KMS-11 (cell line): Measurements from ENCODE around the gene RBM38.
"Not testable (repeated sequence)": the region's sequence is repeated elsewhere in the genome, so short reads cannot be mapped to it uniquely, and the experiment has no call there.

Source experiments
- H2AFZ ChIP-seq: fragments of 200-600 bp; sonication (generic); 2 replicates; pipeline ENCODE4 v1.6.1; 2016; ENCODE audit warnings: antibody characterized with exemption, mixed run types, low read depth
- H3K27ac ChIP-seq: fragments of 200-600 bp; sonication (generic); 2 replicates; pipeline ENCODE4 v1.6.1; 2016; ENCODE audit warnings: mild to moderate bottlenecking, mixed run types
- H3K27me3 ChIP-seq: fragments of 200-600 bp; sonication (generic); 2 replicates; pipeline ENCODE4 v1.6.1; 2017; ENCODE audit warnings: mild to moderate bottlenecking, low read depth, mixed run types, moderate library complexity; ENCODE audit not compliant: insufficient read depth
- H3K36me3 ChIP-seq: fragments of 200-600 bp; sonication (generic); 2 replicates; pipeline ENCODE4 v1.6.1; 2017; ENCODE audit warnings: mild to moderate bottlenecking, mixed run types; ENCODE audit not compliant: insufficient read depth
- H3K4me1 ChIP-seq: fragments of 200-600 bp; sonication (generic); 2 replicates; pipeline ENCODE4 v1.6.1; 2016; ENCODE audit warnings: mild to moderate bottlenecking, low read depth, mixed run types; ENCODE audit not compliant: poor library complexity, severe bottlenecking
- H3K4me2 ChIP-seq: fragments of 200-600 bp; sonication (generic); 2 replicates; pipeline ENCODE4 v1.7.0; 2016; ENCODE audit warnings: mild to moderate bottlenecking, mixed run types
- H3K4me3 ChIP-seq: fragments of 200-600 bp; sonication (generic); IDR thresholded peaks from 2 replicates; pipeline ENCODE4 v1.6.1; 2017; ENCODE audit warnings: low read depth, low read length, mixed read lengths; ENCODE audit not compliant: insufficient read depth
- H3K79me2 ChIP-seq: fragments of 200-600 bp; sonication (generic); 2 replicates; pipeline ENCODE4 v1.6.1; 2016; ENCODE audit warnings: low read depth, mixed run types; ENCODE audit not compliant: insufficient read depth
- H3K9ac ChIP-seq: fragments of 200-600 bp; sonication (generic); 2 replicates; pipeline ENCODE4 v1.6.1; 2016; ENCODE audit warnings: mild to moderate bottlenecking, mixed run types
- H4K20me1 ChIP-seq: fragments of 200-600 bp; sonication (generic); 2 replicates; pipeline ENCODE4 v1.6.1; 2016; ENCODE audit warnings: mild to moderate bottlenecking, mixed run types; ENCODE audit not compliant: insufficient read depth
- TF ChIP-seq, protein P1 (sequence below): fragments of 200-600 bp; sonication (generic); conservative IDR thresholded peaks from 2 replicates; pipeline ENCODE4 v1.6.1; 2017; ENCODE audit warnings: low read depth, mild to moderate bottlenecking, antibody characterized with exemption, low read length, moderate library complexity, mixed read lengths

Gene RBM38

DNA sequence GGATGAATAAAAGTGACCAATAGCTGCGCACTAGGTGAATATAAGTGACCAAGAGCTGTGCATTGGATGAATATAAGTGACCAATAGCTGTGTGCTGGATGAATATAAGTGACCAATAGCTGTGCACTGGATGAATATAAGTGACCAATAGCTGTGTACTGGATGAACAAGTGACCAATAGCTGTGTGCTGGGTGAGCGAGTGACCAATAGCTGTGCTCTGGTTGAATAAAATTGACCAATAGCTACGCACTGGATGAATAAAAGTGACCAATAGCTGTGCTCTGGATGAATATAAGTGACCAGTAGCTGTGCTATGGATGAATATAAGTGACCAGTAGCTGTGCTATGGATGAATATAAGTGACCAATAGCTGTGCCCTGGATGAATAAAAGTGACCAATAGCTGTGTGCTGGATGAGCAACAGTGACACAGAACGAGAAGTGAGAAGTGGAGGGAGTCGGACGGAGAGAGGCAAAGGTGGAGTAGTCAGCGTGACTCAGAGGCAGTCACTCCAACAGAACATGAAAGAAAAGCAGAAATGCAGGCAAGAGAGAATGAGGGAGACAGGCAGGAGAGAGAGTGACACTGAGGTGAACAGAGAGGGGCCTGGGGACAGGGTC is 38.5 kb downstream of the RBM38 start:
- Histone ChIP-seq H3K4me1 (peaks cover 22% of the 10 kb centered on the region), H3K4me3 (no peak overlapping the region), H2AFZ (no peak overlapping the region), H3K9ac (no peak overlapping the region), H3K36me3 (no peaks in the 10 kb centered on the region), H3K27ac (no peak overlapping the region), H4K20me1 (no peaks in the 10 kb centered on the region), H3K27me3 (no peaks in the 10 kb centered on the region), H3K4me2 (no peak overlapping the region), H3K79me2 (no peaks in the 10 kb centered on the region)
- TF ChIP-seq, protein P1, sequence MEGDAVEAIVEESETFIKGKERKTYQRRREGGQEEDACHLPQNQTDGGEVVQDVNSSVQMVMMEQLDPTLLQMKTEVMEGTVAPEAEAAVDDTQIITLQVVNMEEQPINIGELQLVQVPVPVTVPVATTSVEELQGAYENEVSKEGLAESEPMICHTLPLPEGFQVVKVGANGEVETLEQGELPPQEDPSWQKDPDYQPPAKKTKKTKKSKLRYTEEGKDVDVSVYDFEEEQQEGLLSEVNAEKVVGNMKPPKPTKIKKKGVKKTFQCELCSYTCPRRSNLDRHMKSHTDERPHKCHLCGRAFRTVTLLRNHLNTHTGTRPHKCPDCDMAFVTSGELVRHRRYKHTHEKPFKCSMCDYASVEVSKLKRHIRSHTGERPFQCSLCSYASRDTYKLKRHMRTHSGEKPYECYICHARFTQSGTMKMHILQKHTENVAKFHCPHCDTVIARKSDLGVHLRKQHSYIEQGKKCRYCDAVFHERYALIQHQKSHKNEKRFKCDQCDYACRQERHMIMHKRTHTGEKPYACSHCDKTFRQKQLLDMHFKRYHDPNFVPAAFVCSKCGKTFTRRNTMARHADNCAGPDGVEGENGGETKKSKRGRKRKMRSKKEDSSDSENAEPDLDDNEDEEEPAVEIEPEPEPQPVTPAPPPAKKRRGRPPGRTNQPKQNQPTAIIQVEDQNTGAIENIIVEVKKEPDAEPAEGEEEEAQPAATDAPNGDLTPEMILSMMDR: no peak

DNA sequence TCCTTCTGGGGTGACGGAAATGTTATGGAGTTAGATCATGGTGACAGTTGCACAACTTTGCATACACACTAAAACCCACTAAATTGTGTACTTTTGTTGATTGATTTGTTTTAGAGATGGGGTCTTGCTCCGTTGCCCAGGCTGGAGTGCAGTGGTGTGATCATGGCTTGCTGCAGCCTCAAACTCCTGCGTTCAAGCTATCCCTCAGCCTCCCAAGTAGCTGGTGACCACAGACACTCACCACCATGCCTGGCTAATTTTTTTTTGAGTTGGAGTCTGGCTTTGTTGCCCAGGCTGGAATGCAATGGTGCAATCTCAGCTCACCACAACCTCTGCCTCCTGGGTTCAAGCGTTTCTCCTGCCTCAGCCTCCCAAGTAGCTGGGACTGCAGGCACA is 39.0 kb downstream of the RBM38 start:
- peaks cover 22% of the 10 kb centered on the region for H3K4me1 ChIP-seq
- not testable (repeated sequence) for H3K4me3 ChIP-seq, H3K36me3 ChIP-seq, H3K79me2 ChIP-seq, H4K20me1 ChIP-seq, H3K27ac ChIP-seq, H3K27me3 ChIP-seq, H2AFZ ChIP-seq, H3K9ac ChIP-seq, H3K4me2 ChIP-seq

DNA sequence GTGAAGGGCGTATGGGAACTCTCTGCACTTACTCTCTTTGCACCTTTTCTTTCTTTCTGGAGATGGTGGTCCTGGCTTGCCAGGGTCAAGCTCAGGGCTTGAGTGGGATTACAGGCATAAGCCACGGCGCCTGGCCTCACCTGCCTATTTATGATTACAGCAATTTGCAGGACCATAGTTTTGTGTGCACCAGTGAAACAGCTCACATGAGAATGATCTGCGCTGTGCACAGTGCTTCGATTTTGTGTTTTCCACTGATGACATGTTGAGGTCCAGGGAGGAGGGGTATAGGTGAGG is 40.3 kb downstream of the RBM38 start:
- Histone ChIP-seq H4K20me1 (no peaks in the 10 kb centered on the region), H3K79me2 (no peaks in the 10 kb centered on the region), H3K36me3 (no peaks in the 10 kb centered on the region), H3K4me3 (no peak overlapping the region), H3K4me2 (no peak overlapping the region), H3K27ac (no peak overlapping the region), H3K4me1 (peaks cover 22% of the 10 kb centered on the region), H2AFZ (no peak overlapping the region), H3K27me3 (no peaks in the 10 kb centered on the region), H3K9ac (no peak overlapping the region)
- TF ChIP-seq, protein P1: no peak

DNA sequence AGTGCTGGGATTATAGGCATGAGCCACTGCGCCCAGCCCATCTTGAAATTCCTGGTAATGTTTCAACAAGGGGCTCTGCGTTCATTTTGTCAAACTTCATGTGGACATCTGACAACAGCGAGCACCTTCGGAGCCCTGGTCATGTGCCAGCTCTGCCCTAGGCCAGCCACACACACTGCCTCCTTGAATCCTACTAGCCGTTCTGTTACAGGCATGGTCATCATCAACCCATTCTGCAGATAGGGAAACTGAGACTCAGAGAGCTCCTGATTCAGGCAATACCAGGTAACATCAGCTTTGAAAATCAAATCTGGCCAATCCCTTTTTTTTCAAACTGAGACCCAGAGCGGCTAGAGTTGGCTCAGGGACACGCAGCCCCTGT is 41.3 kb downstream of the RBM38 start:
- H3K79me2 ChIP-seq: no peaks in the 10 kb centered on the region
- H3K9ac ChIP-seq: peak overlapping the region; percentile 52; the same call in 1 of the 2 replicates

DNA sequence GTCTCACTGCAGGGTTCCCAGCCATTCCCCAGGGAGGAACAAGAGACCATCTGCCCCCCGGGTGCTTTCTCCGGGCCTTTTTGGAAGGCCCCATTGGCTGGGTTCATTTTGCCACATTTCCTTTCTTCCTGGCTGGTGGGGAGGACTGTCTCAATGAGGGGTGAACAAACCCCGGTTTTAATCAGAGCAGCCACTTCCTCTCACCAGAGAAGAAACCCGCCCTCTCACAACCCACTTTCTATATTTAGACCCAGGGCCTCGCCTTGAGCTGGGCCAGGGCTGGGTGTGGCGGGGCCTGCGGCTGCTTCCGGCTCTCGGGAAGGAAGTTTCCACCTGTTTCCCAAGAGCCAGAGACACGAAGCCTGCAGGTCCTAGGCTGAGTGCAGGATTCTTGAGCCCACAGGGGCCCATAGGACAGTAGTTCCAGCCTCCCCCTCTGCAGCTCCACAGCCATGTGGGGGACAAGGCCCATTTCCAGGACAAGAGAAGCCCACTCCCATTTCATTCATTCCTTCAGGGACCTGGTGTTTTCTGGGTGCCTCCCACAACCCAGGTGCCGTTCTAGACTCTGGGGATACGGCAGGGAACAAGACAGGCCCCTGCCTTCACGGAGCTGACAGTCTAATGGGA is 41.8 kb downstream of the RBM38 start:
- Histone ChIP-seq H3K9ac (peak overlapping the region; percentile 52), H3K27ac (peak overlapping the region; percentile 66), H4K20me1 (no peaks in the 10 kb centered on the region), H3K27me3 (no peaks in the 10 kb centered on the region), H3K79me2 (no peaks in the 10 kb centered on the region), H3K4me1 (peaks cover 22% of the 10 kb centered on the region), H2AFZ (peak overlapping the region; percentile 83), H3K4me3 (no peak overlapping the region), H3K36me3 (no peaks in the 10 kb centered on the region), H3K4me2 (peak overlapping the region; percentile 85)
- TF ChIP-seq, protein P1: no peak

More for the DNA sequence above, 41.3 kb downstream of the RBM38 start:
- H3K36me3 ChIP-seq: no peaks in the 10 kb centered on the region
- no peaks in the 10 kb centered on the region for H3K27me3 ChIP-seq
- H3K27ac ChIP-seq: peak overlapping the region; percentile 66
- H3K4me3 ChIP-seq: no peak overlapping the region
- peaks cover 22% of the 10 kb centered on the region for H3K4me1 ChIP-seq
- peak overlapping the region; percentile 83 for H2AFZ ChIP-seq
- TF ChIP-seq, protein P1: no peak
- H4K20me1 ChIP-seq: no peaks in the 10 kb centered on the region
- peak overlapping the region; percentile 85 for H3K4me2 ChIP-seq
